ENCODE measurements around the gene NOP10.

GRCh38 chr15:34337557-34338306 is 5.2 kb downstream of the NOP10 start, which contains the start of gene SLC12A6:
- TF ChIP-seq, protein P1, sequence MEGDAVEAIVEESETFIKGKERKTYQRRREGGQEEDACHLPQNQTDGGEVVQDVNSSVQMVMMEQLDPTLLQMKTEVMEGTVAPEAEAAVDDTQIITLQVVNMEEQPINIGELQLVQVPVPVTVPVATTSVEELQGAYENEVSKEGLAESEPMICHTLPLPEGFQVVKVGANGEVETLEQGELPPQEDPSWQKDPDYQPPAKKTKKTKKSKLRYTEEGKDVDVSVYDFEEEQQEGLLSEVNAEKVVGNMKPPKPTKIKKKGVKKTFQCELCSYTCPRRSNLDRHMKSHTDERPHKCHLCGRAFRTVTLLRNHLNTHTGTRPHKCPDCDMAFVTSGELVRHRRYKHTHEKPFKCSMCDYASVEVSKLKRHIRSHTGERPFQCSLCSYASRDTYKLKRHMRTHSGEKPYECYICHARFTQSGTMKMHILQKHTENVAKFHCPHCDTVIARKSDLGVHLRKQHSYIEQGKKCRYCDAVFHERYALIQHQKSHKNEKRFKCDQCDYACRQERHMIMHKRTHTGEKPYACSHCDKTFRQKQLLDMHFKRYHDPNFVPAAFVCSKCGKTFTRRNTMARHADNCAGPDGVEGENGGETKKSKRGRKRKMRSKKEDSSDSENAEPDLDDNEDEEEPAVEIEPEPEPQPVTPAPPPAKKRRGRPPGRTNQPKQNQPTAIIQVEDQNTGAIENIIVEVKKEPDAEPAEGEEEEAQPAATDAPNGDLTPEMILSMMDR (conservative IDR thresholded peaks at IDR 0.05 in 1 of 2, IDR thresholded peaks at IDR 0.05 in 1 of 2; ENCODE audit: extremely low read depth in 1 of 2, insufficient read depth in 1 of 2, low read depth in 1 of 2, low read length in 2 of 2), result no peak
- TF ChIP-seq EZH2 (IDR thresholded peaks at IDR 0.05; ENCODE audit: borderline replicate concordance, low read length), result no peak

Data from mammary epithelial cell (primary cell).